HepG2 (cell line): ENCODE results near the gene CPEB3. TPM values are rescaled to one million over a fixed set of nuclear protein-coding genes. Genes with fewer than 3 reads are reported as not detected.

Source experiments
- ARNTL ChIP-seq: sonication (generic); formaldehyde crosslinking; IDR thresholded peaks from 2 replicates; pipeline ENCODE4 v1.4.0; 2020; ENCODE audit warnings: mild to moderate bottlenecking, missing genetic modification reagents
- GFI1 ChIP-seq: sonication (generic); formaldehyde crosslinking; IDR thresholded peaks from 2 replicates; pipeline ENCODE4 v1.5.0; 2020; ENCODE audit warnings: missing genetic modification reagents, mild to moderate bottlenecking, borderline replicate concordance
- HNRNPK ChIP-seq: fragments of 200-400 bp; formaldehyde crosslinking; IDR thresholded peaks from 2 replicates; pipeline ENCODE4 v1.6.1; 2018; ENCODE audit warnings: low read length, low read depth, moderate library complexity, mild to moderate bottlenecking; ENCODE audit not compliant: poor library complexity, severe bottlenecking
- IRF2 ChIP-seq: IDR thresholded peaks from 2 replicates; pipeline ENCODE4 v1.6.1; 2018; ENCODE audit warnings: missing genetic modification reagents, missing compliant biosample characterization
- MTF1 ChIP-seq: sonication (generic); formaldehyde crosslinking; IDR thresholded peaks from 2 replicates; pipeline ENCODE4 v1.5.0; 2020; ENCODE audit warnings: missing genetic modification reagents
- NR2F2 ChIP-seq: IDR thresholded peaks from 2 replicates; pipeline ENCODE4 v1.6.1; 2012; ENCODE audit warnings: low read depth, inconsistent platforms, borderline replicate concordance
- SKIL ChIP-seq: sonication (generic); formaldehyde crosslinking; IDR thresholded peaks from 2 replicates; pipeline ENCODE4 v1.8.0; 2022; ENCODE audit warnings: missing genetic modification reagents, mild to moderate bottlenecking, moderate library complexity, borderline replicate concordance
- SOX5 ChIP-seq: IDR thresholded peaks from 2 replicates; pipeline ENCODE4 v1.6.1; 2016; ENCODE audit warnings: borderline replicate concordance
- ZFAT ChIP-seq: sonication (generic); formaldehyde crosslinking; conservative IDR thresholded peaks from 2 replicates; pipeline ENCODE4 v1.8.1; 2023; ENCODE audit warnings: missing genetic modification reagents, inconsistent platforms
- ZFP36L1 ChIP-seq: sonication (generic); formaldehyde crosslinking; IDR thresholded peaks from 2 replicates; pipeline ENCODE4 v1.8.0; 2022; ENCODE audit warnings: mild to moderate bottlenecking, missing genetic modification reagents, moderate library complexity
- ZFP90 ChIP-seq: sonication (generic); formaldehyde crosslinking; IDR thresholded peaks from 2 replicates; pipeline ENCODE4 v1.8.0; 2022; ENCODE audit warnings: missing genetic modification reagents, mild to moderate bottlenecking, inconsistent platforms, borderline replicate concordance
- ZNF138 ChIP-seq: sonication (generic); formaldehyde crosslinking; IDR thresholded peaks from 2 replicates; pipeline ENCODE4 v1.5.0; 2020; ENCODE audit warnings: mild to moderate bottlenecking, low read depth, missing genetic modification reagents
- ZNF251 ChIP-seq: sonication (generic); formaldehyde crosslinking; IDR thresholded peaks from 2 replicates; pipeline ENCODE4 v1.9.0; 2021; ENCODE audit warnings: mild to moderate bottlenecking, missing genetic modification reagents
- ZNF567 ChIP-seq: sonication (generic); formaldehyde crosslinking; IDR thresholded peaks from 2 replicates; pipeline ENCODE4 v1.8.1; 2023; ENCODE audit warnings: mild to moderate bottlenecking, missing genetic modification reagents, borderline replicate concordance
- ZNF607 ChIP-seq: sonication (generic); formaldehyde crosslinking; IDR thresholded peaks from 2 replicates; pipeline ENCODE4 v1.5.1; 2020; ENCODE audit warnings: missing genetic modification reagents, mild to moderate bottlenecking, borderline replicate concordance
- ZNF660 ChIP-seq: sonication (generic); formaldehyde crosslinking; IDR thresholded peaks from 2 replicates; pipeline ENCODE4 v1.5.1; 2020; ENCODE audit warnings: mild to moderate bottlenecking, low read depth, missing genetic modification reagents, borderline replicate concordance
- ZNF724P ChIP-seq: sonication (generic); formaldehyde crosslinking; IDR thresholded peaks from 2 replicates; pipeline ENCODE4 v1.8.0; 2022; ENCODE audit warnings: missing genetic modification reagents, borderline replicate concordance
- ZNF777 ChIP-seq: sonication (generic); formaldehyde crosslinking; IDR thresholded peaks from 2 replicates; pipeline ENCODE4 v1.4.0; 2020; ENCODE audit warnings: missing genetic modification reagents
- polyA plus RNA-seq, 8 experiments: library from polyadenylated mRNA; depleted of rRNA in 3 of 8; stranded (reverse) in 7 of 8; unstranded in 1 of 8; fragments of >200 nt; fragmentation: Illumina TruSeq in 4 of 8; extraction: Trizol in 4 of 8; gene quantifications; 2 replicates each; pipeline versions ENCODE4 v1.2.1 to v1.2.3, GENCODE V29; 2011 to 2016; ENCODE audit warnings: low read depth in 4 of 8, missing spikeins in 1 of 8, mixed read lengths in 1 of 8; ENCODE audit not compliant: insufficient read depth in 1 of 8
- total RNA-seq, 5 experiments: library from RNA; depleted of rRNA; stranded (reverse); fragments of >200 nt; fragmentation: Illumina TruSeq; extraction: Trizol; gene quantifications; 2 replicates each; pipeline ENCODE4 v1.2.3, GENCODE V29; 2016; ENCODE audit warnings: low read depth in 1 of 5
- TF ChIP-seq, protein P1 (sequence below): sonication (generic); formaldehyde crosslinking; IDR thresholded peaks from 2 replicates; pipeline ENCODE4 v1.8.1; 2022; ENCODE audit warnings: mild to moderate bottlenecking, missing genetic modification reagents
- TF ChIP-seq, protein P2 (sequence below): sonication (generic); formaldehyde crosslinking; IDR thresholded peaks from 2 replicates; pipeline ENCODE4 v1.4.0; 2020; ENCODE audit warnings: missing genetic modification reagents
- TF ChIP-seq, protein P3 (sequence below): sonication (generic); formaldehyde crosslinking; conservative IDR thresholded peaks from 2 replicates; pipeline ENCODE4 v1.8.1; 2023; ENCODE audit warnings: missing genetic modification reagents

The CPEB3 gene
- total and polyA plus RNA-seq, 2 of the 13 experiments (the other 11 are each of a cell fraction or from before 2014, with no cell fraction given) = 0.66 to 0.70 TPM

GRCh38 chr10:92122941-92123450 lies 167.9 kb downstream of the CPEB3 start (continued):
- TF ChIP-seq, protein P1, sequence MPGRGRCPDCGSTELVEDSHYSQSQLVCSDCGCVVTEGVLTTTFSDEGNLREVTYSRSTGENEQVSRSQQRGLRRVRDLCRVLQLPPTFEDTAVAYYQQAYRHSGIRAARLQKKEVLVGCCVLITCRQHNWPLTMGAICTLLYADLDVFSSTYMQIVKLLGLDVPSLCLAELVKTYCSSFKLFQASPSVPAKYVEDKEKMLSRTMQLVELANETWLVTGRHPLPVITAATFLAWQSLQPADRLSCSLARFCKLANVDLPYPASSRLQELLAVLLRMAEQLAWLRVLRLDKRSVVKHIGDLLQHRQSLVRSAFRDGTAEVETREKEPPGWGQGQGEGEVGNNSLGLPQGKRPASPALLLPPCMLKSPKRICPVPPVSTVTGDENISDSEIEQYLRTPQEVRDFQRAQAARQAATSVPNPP (CRISPR knock-in tag) = no peak
- no peak for TF ChIP-seq ZNF777 (CRISPR knock-in tag)
- TF ChIP-seq, protein P2, sequence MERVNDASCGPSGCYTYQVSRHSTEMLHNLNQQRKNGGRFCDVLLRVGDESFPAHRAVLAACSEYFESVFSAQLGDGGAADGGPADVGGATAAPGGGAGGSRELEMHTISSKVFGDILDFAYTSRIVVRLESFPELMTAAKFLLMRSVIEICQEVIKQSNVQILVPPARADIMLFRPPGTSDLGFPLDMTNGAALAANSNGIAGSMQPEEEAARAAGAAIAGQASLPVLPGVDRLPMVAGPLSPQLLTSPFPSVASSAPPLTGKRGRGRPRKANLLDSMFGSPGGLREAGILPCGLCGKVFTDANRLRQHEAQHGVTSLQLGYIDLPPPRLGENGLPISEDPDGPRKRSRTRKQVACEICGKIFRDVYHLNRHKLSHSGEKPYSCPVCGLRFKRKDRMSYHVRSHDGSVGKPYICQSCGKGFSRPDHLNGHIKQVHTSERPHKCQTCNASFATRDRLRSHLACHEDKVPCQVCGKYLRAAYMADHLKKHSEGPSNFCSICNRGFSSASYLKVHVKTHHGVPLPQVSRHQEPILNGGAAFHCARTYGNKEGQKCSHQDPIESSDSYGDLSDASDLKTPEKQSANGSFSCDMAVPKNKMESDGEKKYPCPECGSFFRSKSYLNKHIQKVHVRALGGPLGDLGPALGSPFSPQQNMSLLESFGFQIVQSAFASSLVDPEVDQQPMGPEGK (CRISPR knock-in tag) = peak; percentile 59
- 0 out of 2 replicates have a peak, but pooled peaks have one; percentile 34 for TF ChIP-seq ZNF567 (CRISPR knock-in tag)
- no peak for TF ChIP-seq ZFP36L1 (CRISPR knock-in tag)
- TF ChIP-seq SOX5 (CRISPR knock-in tag) = peak; percentile 69; the same call in 1 of the 2 replicates
- TF ChIP-seq ZNF724P (CRISPR knock-in tag) = 0 out of 2 replicates have a peak, but pooled peaks have one; percentile 54
- TF ChIP-seq ARNTL = 0 out of 2 replicates have a peak, but pooled peaks have one; percentile 45
- TF ChIP-seq HNRNPK = no peak
- TF ChIP-seq ZNF251 (CRISPR knock-in tag) = no peak
- TF ChIP-seq, protein P3, sequence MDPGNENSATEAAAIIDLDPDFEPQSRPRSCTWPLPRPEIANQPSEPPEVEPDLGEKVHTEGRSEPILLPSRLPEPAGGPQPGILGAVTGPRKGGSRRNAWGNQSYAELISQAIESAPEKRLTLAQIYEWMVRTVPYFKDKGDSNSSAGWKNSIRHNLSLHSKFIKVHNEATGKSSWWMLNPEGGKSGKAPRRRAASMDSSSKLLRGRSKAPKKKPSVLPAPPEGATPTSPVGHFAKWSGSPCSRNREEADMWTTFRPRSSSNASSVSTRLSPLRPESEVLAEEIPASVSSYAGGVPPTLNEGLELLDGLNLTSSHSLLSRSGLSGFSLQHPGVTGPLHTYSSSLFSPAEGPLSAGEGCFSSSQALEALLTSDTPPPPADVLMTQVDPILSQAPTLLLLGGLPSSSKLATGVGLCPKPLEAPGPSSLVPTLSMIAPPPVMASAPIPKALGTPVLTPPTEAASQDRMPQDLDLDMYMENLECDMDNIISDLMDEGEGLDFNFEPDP (CRISPR knock-in tag) = no peak
- TF ChIP-seq IRF2 (CRISPR knock-in tag) = peak; percentile 71; the same call in 1 of the 2 replicates
- TF ChIP-seq SKIL = peak; percentile 67; the same call in 1 of the 2 replicates
- TF ChIP-seq ZNF138 (CRISPR knock-in tag) = no peak
- no peak for TF ChIP-seq ZFP90 (CRISPR knock-in tag)
- TF ChIP-seq ZFAT (CRISPR knock-in tag) = no peak
- peak; percentile 93 for TF ChIP-seq GFI1 (CRISPR knock-in tag)
- TF ChIP-seq MTF1 (CRISPR knock-in tag) = no peak
- TF ChIP-seq ZNF660 (CRISPR knock-in tag) = no peak
- TF ChIP-seq ZNF607 (CRISPR knock-in tag) = no peak
- peak; percentile 91 for TF ChIP-seq NR2F2
